Astrocyte of the cerebellum (primary cell): ENCODE measurements around the gene TNS1.

Source experiments
- DNase-seq: peaks from one replicate; pipeline ENCODE4 v3.0.0-alpha.2; 2011; ENCODE audit warnings: low read depth
- H3K4me3 ChIP-seq: 2 replicates; pipeline ENCODE4 v1.5.1; 2011; ENCODE audit warnings: mild to moderate bottlenecking, low read depth, low read length, moderate library complexity
- in situ Hi-C: cut with HindIII; loops from 2 replicates; pipeline ENCODE4 v1.10.0; 2017; ENCODE audit warnings: low sequenced_read_pairs
- TF ChIP-seq, protein P1 (sequence below): IDR thresholded peaks from 2 replicates; pipeline ENCODE4 v1.5.1; 2012; ENCODE audit warnings: low read length, low read depth, moderate library complexity, mild to moderate bottlenecking; ENCODE audit errors: missing control alignments

Gene TNS1

DNA sequence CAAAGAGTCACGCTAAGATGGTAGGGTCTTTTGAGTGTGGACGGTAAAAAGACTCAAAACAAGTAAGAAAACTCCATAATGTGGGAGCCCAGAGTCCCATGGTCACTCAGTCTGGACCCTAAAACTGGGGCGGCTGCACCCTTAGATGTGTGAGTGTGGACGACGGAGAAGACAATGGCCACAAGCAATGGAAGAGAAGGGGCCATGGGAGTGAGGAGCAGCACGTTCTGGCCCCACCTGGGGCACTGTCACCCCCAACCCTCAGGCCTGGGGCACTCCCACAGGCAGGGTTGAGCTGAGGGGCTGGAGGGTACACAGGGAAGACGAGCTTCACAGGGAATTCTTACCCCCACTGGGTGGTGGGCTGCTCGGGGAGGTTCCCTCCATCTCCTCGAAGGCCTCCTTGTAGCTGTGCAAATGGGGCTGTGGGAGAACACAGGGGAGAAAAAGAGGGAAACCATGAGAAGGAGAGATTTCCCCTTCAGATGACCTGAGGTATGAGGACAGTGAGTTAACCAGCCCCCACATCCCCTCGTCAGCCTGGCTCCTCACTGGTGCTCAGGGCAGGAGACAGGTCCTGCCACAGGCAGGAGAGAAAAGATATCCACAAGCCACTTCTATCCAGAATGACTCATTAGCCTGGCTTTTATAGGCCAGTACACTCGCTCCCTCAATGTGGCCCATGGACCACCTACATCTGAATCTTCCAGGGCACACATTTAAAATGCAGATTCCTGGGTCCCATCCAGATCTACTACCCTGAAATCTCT lies 167.9 kb downstream of the TNS1 start:
- TF ChIP-seq, protein P1, sequence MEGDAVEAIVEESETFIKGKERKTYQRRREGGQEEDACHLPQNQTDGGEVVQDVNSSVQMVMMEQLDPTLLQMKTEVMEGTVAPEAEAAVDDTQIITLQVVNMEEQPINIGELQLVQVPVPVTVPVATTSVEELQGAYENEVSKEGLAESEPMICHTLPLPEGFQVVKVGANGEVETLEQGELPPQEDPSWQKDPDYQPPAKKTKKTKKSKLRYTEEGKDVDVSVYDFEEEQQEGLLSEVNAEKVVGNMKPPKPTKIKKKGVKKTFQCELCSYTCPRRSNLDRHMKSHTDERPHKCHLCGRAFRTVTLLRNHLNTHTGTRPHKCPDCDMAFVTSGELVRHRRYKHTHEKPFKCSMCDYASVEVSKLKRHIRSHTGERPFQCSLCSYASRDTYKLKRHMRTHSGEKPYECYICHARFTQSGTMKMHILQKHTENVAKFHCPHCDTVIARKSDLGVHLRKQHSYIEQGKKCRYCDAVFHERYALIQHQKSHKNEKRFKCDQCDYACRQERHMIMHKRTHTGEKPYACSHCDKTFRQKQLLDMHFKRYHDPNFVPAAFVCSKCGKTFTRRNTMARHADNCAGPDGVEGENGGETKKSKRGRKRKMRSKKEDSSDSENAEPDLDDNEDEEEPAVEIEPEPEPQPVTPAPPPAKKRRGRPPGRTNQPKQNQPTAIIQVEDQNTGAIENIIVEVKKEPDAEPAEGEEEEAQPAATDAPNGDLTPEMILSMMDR, result no peak
- H3K4me3 ChIP-seq, result no peak overlapping the region
- no peak for DNase-seq
- in situ Hi-C loops, result no loop called here

DNA sequence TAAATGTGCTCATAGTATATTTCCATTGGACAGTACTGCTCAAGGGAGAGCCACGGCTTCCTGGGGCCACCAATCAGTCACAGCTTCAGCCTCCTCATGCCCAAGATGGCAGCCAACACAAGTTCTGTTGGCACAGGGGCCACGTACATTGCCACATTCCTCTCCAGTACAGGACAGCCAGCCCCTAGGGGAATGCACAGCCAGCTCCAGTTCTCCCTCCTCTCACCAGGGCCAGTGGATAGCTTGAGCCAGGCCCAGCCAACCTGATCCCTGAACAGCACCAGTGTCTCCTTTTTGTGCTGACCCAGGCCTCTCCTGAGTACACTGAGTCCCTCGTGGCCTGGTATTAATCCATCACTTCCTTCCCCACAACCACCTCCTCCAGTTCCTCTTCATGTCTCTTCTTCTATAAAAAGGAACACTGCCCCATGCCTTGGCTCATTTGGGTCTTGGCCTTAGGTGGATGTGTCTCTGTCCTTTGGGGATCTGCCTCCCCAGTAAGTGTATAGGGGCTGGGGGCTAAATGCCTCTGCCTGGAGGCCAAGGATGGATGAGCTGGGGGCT lies 168.7 kb downstream of the TNS1 start:
- H3K4me3 ChIP-seq, result no peak overlapping the region
- no peak for DNase-seq
- TF ChIP-seq, protein P1, result no peak
- in situ Hi-C loops, result no loop called here

DNA sequence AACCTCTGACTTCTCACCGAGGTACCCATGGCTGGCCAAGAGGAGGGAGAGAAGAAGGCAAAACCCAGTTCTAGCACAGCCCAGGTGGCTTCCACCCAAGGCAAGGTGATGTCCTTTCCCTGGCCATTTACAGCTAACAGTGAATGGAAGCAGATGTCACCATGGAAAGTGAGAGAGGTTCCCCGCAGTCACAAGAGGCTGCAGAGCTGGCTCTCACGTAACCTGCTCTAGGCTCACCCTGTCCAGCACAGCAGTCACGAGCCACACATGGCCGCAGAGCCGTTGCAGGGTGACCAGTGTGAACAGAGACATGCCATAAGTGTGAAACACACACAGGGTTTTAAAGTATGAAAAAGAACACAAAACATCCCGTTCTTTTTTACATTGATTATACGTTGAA lies 169.4 kb downstream of the TNS1 start:
- TF ChIP-seq, protein P1, result no peak
- H3K4me3 ChIP-seq, result no peak overlapping the region
- in situ Hi-C loops, result no loop called here
- no peak for DNase-seq

DNA sequence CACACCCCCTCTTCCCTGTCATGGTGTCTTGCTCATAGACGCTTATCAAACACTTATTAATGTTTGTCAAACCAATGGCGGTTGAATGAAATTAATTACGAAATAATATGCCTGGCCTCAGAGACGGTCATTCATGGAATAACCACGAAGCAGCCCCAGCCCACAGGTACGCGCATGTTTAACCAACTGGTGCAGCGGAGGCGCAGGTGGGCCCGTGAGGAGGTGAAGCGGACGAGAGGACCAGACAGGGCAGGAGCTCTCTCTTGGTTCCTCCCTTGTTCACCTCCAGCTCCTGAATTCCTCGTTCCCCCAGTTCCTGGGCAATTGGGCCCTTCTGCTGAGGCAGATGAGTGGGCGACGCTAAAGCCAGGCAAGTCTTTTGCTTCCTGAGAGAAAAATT lies 169.8 kb downstream of the TNS1 start:
- in situ Hi-C loops, result no loop called here
- no peak overlapping the region for H3K4me3 ChIP-seq
- TF ChIP-seq, protein P1, result no peak
- DNase-seq, result no peak

DNA sequence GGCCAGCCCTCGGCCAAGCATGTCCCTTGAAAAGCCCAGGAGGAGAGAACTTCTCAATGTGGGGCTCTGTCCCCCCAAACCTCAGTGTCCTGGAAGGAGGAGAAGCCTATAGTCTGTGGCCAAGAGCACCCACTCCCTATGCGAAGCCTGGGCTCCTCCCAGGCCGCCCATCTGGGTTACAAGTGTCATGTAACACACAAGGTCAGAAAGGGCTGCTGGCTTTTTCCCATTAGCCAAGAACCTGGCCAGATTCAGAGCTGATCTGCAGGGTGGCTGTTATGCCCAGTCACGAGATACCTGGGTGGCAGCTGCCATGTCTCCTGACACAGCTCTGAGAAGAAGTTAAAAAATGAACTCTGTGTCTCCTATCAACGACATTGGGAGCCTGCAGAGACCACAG lies 170.7 kb downstream of the TNS1 start:
- TF ChIP-seq, protein P1, result no peak
- no peak for DNase-seq
- in situ Hi-C loops, result no loop called here
- H3K4me3 ChIP-seq, result no peak overlapping the region

DNA sequence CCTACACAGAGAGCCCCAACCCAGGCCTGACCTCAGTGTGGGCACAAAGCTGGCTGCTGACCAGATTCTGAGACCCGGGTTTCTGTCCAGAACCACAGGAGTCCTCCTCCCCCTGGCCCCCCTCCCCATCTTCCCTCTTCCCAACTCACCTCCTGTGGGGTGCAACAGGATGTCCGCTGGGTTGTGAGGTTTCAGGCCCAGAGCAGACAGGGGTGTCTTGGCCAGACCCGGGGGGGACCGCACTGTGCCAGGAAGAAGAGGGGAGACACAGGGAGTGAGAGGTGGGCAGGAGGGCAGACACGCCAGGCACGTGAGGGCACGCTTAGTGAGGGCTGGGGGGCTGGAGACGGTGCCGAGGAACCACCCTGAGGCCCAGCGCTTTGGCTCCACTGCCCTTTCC lies 171.5 kb downstream of the TNS1 start:
- no peak overlapping the region for H3K4me3 ChIP-seq
- in situ Hi-C loops, result no loop called here
- no peak for DNase-seq
- TF ChIP-seq, protein P1, result no peak
